CD4-positive, alpha-beta memory T cell (primary cell): ENCODE results near the gene CFAP74. TPM values are rescaled to one million over a fixed set of nuclear protein-coding genes. Genes with fewer than 3 reads are reported as not detected.

Experiments used
- CTCF ChIA-PET: fragments of 350-600 bp; sonication (Branson Sonifier 250); formaldehyde crosslinking; loops from one replicate; lab custom pipeline; 2021; ENCODE audit warnings: inconsistent platforms; ENCODE audit not compliant: partially characterized antibody; lab: Charles Lee
- POLR2A ChIA-PET: fragments of 350-600 bp; sonication (Branson Sonifier 250); formaldehyde crosslinking; loops from one replicate; lab custom pipeline; 2021; ENCODE audit not compliant: partially characterized antibody; lab: Charles Lee
- DNase-seq, 5 donors: peaks; one replicate each; pipeline versions ENCODE4 v3.0.0 to v3.0.0-alpha.2; 2020 to 2022; ENCODE audit warnings: mixed read lengths in 1 of 5
- H3K27ac ChIP-seq: one replicate; pipeline ENCODE4 v1.7.0; 2013; ENCODE audit warnings: low read depth, low read length
- H3K27me3 ChIP-seq: 2 replicates; pipeline ENCODE4 v1.7.0; 2013; ENCODE audit warnings: mild to moderate bottlenecking, low read length, moderate library complexity; ENCODE audit not compliant: insufficient read depth
- H3K36me3 ChIP-seq: 2 replicates; pipeline ENCODE4 v1.7.0; 2013; ENCODE audit warnings: mild to moderate bottlenecking, low read length, moderate library complexity; ENCODE audit not compliant: insufficient read depth
- H3K4me1 ChIP-seq: 2 replicates; pipeline ENCODE4 v1.7.0; 2013; ENCODE audit warnings: mild to moderate bottlenecking, low read length, moderate library complexity; ENCODE audit not compliant: insufficient read depth
- H3K4me3 ChIP-seq, 2 donors: one replicate each; pipeline ENCODE4 v1.7.0; 2013; ENCODE audit warnings: low read length in 2 of 2, mild to moderate bottlenecking in 1 of 2
- H3K9me3 ChIP-seq, 2 donors: one replicate each; pipeline ENCODE4 v1.7.0; 2013; ENCODE audit warnings: low read length in 2 of 2, control low read depth in 1 of 2; ENCODE audit not compliant: control insufficient read depth in 1 of 2
- H3K27ac Mint-ChIP-seq, 7 donors: one replicate each; pipeline ENCODE4 v1.8.0; 2020 to 2021; ENCODE audit warnings: mixed read lengths in 7 of 7, mild to moderate bottlenecking in 6 of 7, inconsistent platforms in 3 of 7, moderate library complexity in 3 of 7
- H3K27me3 Mint-ChIP-seq, 2 donors: one replicate each; pipeline ENCODE4 v1.8.0; 2020 to 2021; ENCODE audit warnings: mixed read lengths in 2 of 2
- H3K36me3 Mint-ChIP-seq, 2 donors: one replicate each; pipeline ENCODE4 v1.8.0; 2020 to 2021; ENCODE audit warnings: mixed read lengths in 2 of 2, inconsistent platforms in 1 of 2, mild to moderate bottlenecking in 1 of 2
- H3K4me1 Mint-ChIP-seq, 4 donors: one replicate each; pipeline ENCODE4 v1.8.0; 2020 to 2021; ENCODE audit warnings: mixed read lengths in 4 of 4, mild to moderate bottlenecking in 1 of 4
- H3K4me3 Mint-ChIP-seq, 8 donors: one replicate each; pipeline ENCODE4 v1.8.0; 2020 to 2021; ENCODE audit warnings: mixed read lengths in 8 of 8, mild to moderate bottlenecking in 7 of 8, moderate library complexity in 6 of 8, inconsistent platforms in 3 of 8
- H3K9me3 Mint-ChIP-seq, 8 donors: one replicate each; pipeline ENCODE4 v1.8.0; 2020 to 2021; ENCODE audit warnings: mixed read lengths in 8 of 8, mild to moderate bottlenecking in 5 of 8, inconsistent platforms in 3 of 8, moderate library complexity in 1 of 8
- intact Hi-C: fragments of 100-400 bp; cut with micrococcal nuclease; formaldehyde crosslinking; loops from one replicate; pipeline ENCODE4 v1.15.1; 2023
- polyA plus RNA-seq, 2 donors: library from polyadenylated mRNA; unstranded; fragments of 300-500 nt; fragmentation: Illumina TruSeq; gene quantifications; one replicate each; pipeline ENCODE4 v1.2.3, GENCODE V29; 2021
- total RNA-seq, 2 experiments: library from RNA; stranded (reverse); gene quantifications; one replicate each; pipeline ENCODE4 v1.2.3, GENCODE V29; 2021

The CFAP74 gene
- total and polyA plus RNA-seq, 4 experiments from 2014 or later = not detected

DNA sequence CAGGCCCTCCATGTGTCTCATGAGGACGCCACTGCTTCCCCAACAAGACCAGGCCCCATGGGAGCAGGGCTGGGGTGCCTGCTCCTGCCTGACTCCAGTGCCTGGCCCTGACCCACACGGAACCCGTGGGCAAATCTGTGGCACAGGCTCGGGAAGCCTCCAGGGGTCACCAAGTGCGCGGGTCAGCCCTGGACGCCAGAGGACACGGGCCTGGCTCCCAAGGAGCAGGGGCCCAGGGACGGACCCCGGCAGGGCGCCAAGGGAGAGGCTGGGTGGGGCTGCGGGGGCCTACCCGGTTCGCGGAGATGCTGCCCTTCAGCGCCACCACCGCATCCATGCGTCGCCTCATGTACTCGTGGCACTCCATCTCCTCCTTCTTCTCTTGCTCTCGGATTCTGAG lies 31.9 kb downstream of the CFAP74 start:
- Mint-ChIP-seq H3K9me3 (no peaks in the 10 kb centered on the region), H3K36me3 (no peaks in the 10 kb centered on the region), H3K27ac (no peak overlapping the region), H3K27me3 (peaks cover 4 to 5% of the 10 kb centered on the region in 2 donors), H3K4me3 (peak overlapping the region in 1 of 8 donors; percentile 43), H3K4me1 (no peaks in the 10 kb centered on the region)
- POLR2A ChIA-PET = no interaction called here
- H3K9me3 ChIP-seq = no peaks in the 10 kb centered on the region
- no peaks in the 10 kb centered on the region for H3K36me3 ChIP-seq
- no peak overlapping the region for H3K4me3 ChIP-seq
- no peaks in the 10 kb centered on the region for H3K27me3 ChIP-seq
- H3K27ac ChIP-seq = no peak overlapping the region
- CTCF ChIA-PET = no interaction called here
- H3K4me1 ChIP-seq = no peaks in the 10 kb centered on the region
- no peak for DNase-seq
- intact Hi-C loops = no loop called here

DNA sequence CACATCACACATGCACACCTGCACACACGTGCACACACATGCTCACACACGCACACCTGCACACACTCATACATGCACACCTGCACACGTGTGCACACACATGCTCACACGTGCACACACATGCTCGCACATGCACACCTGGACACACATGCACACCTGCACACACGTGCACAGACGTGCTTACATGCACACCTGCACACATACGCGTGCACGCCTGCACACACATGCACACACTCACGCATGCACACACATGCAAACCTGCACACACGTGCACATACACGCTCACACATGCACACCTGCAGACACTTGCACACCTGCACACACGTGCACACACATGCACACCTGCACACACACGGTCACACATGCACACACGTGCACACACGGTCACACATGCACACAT lies 32.6 kb downstream of the CFAP74 start:
- Mint-ChIP-seq H3K36me3 (no peaks in the 10 kb centered on the region), H3K27ac (no peak overlapping the region), H3K4me1 (no peaks in the 10 kb centered on the region), H3K4me3 (no peak overlapping the region), H3K27me3 (peaks cover 4 to 5% of the 10 kb centered on the region in 2 donors), H3K9me3 (no peaks in the 10 kb centered on the region)
- H3K4me3 ChIP-seq = no peak overlapping the region
- POLR2A ChIA-PET = no interaction called here
- CTCF ChIA-PET = no interaction called here
- no peaks in the 10 kb centered on the region for H3K27me3 ChIP-seq
- no peaks in the 10 kb centered on the region for H3K4me1 ChIP-seq
- intact Hi-C loops = no loop called here
- no peaks in the 10 kb centered on the region for H3K9me3 ChIP-seq
- H3K27ac ChIP-seq = no peak overlapping the region
- no peaks in the 10 kb centered on the region for H3K36me3 ChIP-seq
- DNase-seq = no peak

DNA sequence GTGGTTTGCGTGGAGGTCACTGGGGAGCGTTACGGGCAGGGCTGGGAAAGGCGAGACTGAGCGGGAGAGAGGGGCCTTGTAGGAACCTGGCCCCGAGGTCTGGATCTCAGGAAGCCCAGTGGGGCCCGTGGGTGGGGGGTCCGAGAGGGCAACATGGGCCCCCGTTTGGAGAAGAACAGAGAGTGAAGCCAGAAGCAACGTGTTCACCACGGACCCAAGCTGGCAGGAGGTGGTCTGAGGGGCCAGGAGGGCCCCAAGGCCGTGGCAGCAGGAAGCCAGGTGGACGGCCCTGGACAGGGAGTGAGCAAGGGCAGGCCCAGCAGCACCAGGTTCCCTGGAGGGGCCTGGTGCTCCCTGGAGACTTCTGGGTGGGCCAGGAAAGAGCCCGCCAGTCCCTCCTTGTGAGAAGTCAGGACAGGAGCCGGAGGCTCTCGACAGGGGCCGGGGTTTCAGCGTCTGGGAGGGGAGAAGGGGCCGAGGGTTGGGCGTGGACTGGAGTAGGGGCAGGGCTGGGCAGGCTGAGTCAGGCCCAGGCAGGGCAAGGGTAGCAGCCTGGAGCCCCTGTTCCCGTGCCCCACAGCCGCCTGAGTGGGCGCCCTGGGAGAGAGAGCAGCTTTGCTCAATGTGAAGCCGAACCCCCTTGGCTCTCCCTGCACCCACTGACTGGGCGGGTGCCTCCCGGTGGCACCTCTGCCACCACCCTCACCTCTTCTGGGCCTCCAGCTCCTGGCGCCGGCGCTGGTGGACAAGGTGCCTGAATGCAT lies 33.5 kb downstream of the CFAP74 start:
- no peak overlapping the region for H3K27ac Mint-ChIP-seq
- DNase-seq = no peak
- CTCF ChIA-PET = no interaction called here

DNA sequence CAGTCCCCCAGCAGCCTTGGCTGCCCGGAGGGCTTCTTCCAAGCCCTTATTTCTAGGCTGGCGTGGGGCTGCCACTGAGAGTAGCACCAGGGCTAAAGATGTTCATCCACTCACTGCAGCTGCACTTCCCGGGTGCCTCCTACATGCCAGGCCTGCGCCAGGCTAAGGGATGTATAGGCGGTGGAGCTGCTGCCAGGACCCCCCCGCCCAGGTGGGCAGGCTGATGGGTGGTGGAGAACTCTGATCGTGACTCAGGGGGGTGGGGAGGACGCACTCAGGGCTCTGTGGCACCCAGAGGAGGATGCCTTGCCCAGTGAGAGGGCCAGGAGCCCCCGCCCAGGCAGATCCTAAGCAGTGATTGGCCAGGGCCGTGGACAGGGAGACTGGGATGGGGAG lies 34.1 kb downstream of the CFAP74 start:
- H3K4me1 ChIP-seq = no peaks in the 10 kb centered on the region
- Mint-ChIP-seq H3K27ac (no peak overlapping the region), H3K36me3 (no peaks in the 10 kb centered on the region), H3K9me3 (no peaks in the 10 kb centered on the region), H3K4me3 (no peak overlapping the region), H3K27me3 (peaks cover 2 to 3% of the 10 kb centered on the region in 2 donors), H3K4me1 (no peaks in the 10 kb centered on the region)
- H3K4me3 ChIP-seq = no peak overlapping the region
- no peak for DNase-seq
- ChIA-PET CTCF (no interaction called here), POLR2A (no interaction called here)
- H3K27me3 ChIP-seq = no peaks in the 10 kb centered on the region
- no peaks in the 10 kb centered on the region for H3K36me3 ChIP-seq
- no peak overlapping the region for H3K27ac ChIP-seq
- H3K9me3 ChIP-seq = no peaks in the 10 kb centered on the region
- intact Hi-C loops = no loop called here

More for the DNA sequence above, 33.5 kb downstream of the CFAP74 start:
- POLR2A ChIA-PET = no interaction called here
- no peaks in the 10 kb centered on the region for H3K4me1 ChIP-seq
- no peaks in the 10 kb centered on the region for H3K27me3 ChIP-seq
- no peak overlapping the region for H3K27ac ChIP-seq
- no peaks in the 10 kb centered on the region for H3K9me3 ChIP-seq
- Mint-ChIP-seq H3K9me3 (no peaks in the 10 kb centered on the region), H3K36me3 (no peaks in the 10 kb centered on the region), H3K27me3 (peaks cover 3 to 4% of the 10 kb centered on the region in 2 donors), H3K4me3 (no peak overlapping the region), H3K4me1 (no peaks in the 10 kb centered on the region)
- intact Hi-C loops = no loop called here
- no peak overlapping the region for H3K4me3 ChIP-seq
- no peaks in the 10 kb centered on the region for H3K36me3 ChIP-seq

DNA sequence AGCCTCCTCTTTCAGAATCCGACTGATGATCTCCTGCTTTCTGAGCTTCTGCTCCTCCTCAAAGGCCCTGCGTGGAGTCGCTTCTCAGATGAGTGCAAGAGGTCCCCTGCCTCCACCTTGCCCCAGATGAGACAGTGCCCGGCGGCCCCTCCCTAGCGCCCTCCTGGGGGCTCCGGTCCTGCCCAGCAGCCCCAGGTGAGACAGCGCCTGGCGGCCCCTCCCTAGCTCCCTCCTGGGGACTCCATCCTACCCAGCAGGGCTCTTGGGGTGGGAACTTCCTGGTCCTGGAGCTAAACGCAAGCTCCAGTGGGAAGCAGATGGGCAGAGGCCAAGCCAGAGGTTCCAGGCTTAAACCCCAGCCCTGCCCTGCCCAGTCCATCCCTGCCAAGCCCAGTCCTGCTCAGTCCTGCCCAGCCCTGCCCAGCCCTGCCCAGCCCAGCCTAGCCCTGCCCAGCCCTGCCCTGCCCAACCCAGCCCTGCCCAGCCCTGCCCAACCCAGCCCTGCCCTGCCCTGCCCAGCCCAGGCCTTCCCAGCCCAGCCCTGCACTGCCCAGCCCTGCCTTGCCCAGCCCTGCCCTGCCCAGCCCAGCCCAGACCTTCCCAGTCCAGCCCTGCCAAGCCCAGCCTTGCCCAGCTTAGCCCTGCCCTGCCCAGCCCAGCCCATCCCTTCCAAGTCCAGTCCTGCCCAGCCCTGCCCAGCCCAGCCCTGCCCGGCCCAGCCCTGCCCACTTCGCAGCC lies 34.6 kb downstream of the CFAP74 start:
- Mint-ChIP-seq H3K27me3 (peaks cover 2 to 3% of the 10 kb centered on the region in 2 donors), H3K4me3 (no peak overlapping the region), H3K27ac (no peak overlapping the region), H3K9me3 (no peaks in the 10 kb centered on the region), H3K4me1 (no peaks in the 10 kb centered on the region), H3K36me3 (no peaks in the 10 kb centered on the region)
- Histone ChIP-seq H3K9me3 (no peaks in the 10 kb centered on the region), H3K4me1 (no peaks in the 10 kb centered on the region), H3K27me3 (no peaks in the 10 kb centered on the region), H3K27ac (no peak overlapping the region), H3K4me3 (no peak overlapping the region), H3K36me3 (no peaks in the 10 kb centered on the region)
- intact Hi-C loops = no loop called here
- ChIA-PET POLR2A (no interaction called here), CTCF (no interaction called here)
- DNase-seq = no peak

DNA sequence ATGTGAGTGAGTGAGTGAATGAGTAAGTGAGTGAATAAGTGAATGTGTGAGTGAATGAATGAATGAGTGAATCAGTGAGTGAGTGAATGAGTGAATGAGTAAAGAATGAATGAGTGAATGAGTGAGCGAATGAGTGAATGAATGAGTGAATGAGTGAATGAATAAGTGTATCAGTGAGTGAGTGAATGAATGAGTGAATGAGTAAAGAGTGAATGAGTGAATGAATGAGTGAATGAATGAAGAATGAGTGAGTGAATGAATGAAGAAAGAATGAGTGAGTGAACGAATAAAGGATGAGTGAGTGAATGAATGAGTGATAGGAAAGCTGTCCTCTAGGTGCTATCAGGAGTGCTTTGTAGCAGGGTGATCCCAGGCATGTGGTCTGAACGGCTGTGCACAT lies 35.7 kb downstream of the CFAP74 start:
- CTCF ChIA-PET = no interaction called here
- Mint-ChIP-seq H3K27ac (peak overlapping the region in 2 of 7 donors; percentile 32 to 69), H3K4me3 (no peak overlapping the region), H3K9me3 (no peaks in the 10 kb centered on the region), H3K27me3 (peaks cover 3% of the 10 kb centered on the region in 2 donors), H3K36me3 (no peaks in the 10 kb centered on the region), H3K4me1 (no peaks in the 10 kb centered on the region)
- intact Hi-C loops = no loop called here
- no peaks in the 10 kb centered on the region for H3K27me3 ChIP-seq
- no peaks in the 10 kb centered on the region for H3K9me3 ChIP-seq
- no peaks in the 10 kb centered on the region for H3K36me3 ChIP-seq
- DNase-seq = no peak
- H3K27ac ChIP-seq = no peak overlapping the region
- H3K4me1 ChIP-seq = no peaks in the 10 kb centered on the region
- H3K4me3 ChIP-seq = no peak overlapping the region
- POLR2A ChIA-PET = no interaction called here

DNA sequence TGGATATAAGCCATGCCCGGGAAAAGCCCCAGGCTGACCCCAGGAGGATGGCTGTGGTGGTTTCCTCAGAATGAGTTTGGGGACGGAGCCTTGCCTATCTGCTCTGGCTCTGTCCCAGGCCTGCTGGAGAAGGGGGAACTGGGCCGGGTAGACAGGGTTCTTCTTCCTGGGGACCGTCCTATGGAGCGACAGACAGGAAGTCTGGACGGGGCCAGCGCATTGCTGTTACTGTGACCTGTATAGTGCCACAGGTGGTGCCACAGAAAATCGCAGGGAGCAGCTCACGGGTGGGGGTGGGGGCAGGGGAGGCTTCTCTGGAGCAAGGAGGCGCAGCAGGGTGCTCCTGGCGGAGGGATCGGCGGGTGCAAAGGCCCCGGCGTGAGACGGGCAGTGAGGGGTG lies 36.4 kb downstream of the CFAP74 start:
- Histone ChIP-seq H3K9me3 (no peaks in the 10 kb centered on the region), H3K4me3 (no peak overlapping the region), H3K36me3 (no peaks in the 10 kb centered on the region), H3K27ac (no peak overlapping the region), H3K4me1 (no peaks in the 10 kb centered on the region), H3K27me3 (no peaks in the 10 kb centered on the region)
- intact Hi-C loops = no loop called here
- H3K27ac Mint-ChIP-seq = no peak overlapping the region
- CTCF ChIA-PET = no interaction called here
- no peak for DNase-seq
- peaks cover 3 to 5% of the 10 kb centered on the region in 2 donors for H3K27me3 Mint-ChIP-seq
- no peak overlapping the region for H3K4me3 Mint-ChIP-seq
- no peaks in the 10 kb centered on the region for H3K36me3 Mint-ChIP-seq
- no peaks in the 10 kb centered on the region for H3K9me3 Mint-ChIP-seq
- no peaks in the 10 kb centered on the region for H3K4me1 Mint-ChIP-seq
- POLR2A ChIA-PET = no interaction called here
